Fibroblast of lung (primary cell): Measurements from ENCODE around the gene TMEM143. TPM values are rescaled to one million over a fixed set of nuclear protein-coding genes. Genes with fewer than 3 reads are reported as not detected.
A peak's percentile ranks its signal among the peaks of the same experiment; 100 is the strongest.
"Not testable (repeated sequence)": the region's sequence is repeated elsewhere in the genome, so short reads cannot be mapped to it uniquely, and the experiment has no call there.

ENCODE experiments used
- DNase-seq, 2 donors: peaks; one replicate each; pipeline versions ENCODE4 v3.0.0 to v3.0.0-alpha.2; 2010; ENCODE audit warnings: low read depth in 2 of 2
- H2AFZ ChIP-seq: 2 replicates; pipeline ENCODE4 v1.5.1; 2012; ENCODE audit warnings: low read length, control low read depth, inconsistent platforms
- H3K27ac ChIP-seq: 2 replicates; pipeline ENCODE4 v1.5.1; 2011; ENCODE audit warnings: low read length, control low read depth; ENCODE audit not compliant: insufficient read depth
- H3K27me3 ChIP-seq: 2 replicates; pipeline ENCODE4 v1.5.1; 2011; ENCODE audit warnings: mild to moderate bottlenecking, low read length; ENCODE audit not compliant: control insufficient read depth, insufficient read depth
- H3K36me3 ChIP-seq: 2 replicates; pipeline ENCODE4 v1.5.1; 2011; ENCODE audit warnings: low read length; ENCODE audit not compliant: control insufficient read depth, insufficient read depth
- H3K4me1 ChIP-seq: 2 replicates; pipeline ENCODE4 v1.5.1; 2011; ENCODE audit warnings: low read length; ENCODE audit not compliant: control insufficient read depth, insufficient read depth; ENCODE audit errors: extremely low read depth
- H3K4me2 ChIP-seq: 2 replicates; pipeline ENCODE4 v1.5.1; 2011; ENCODE audit warnings: low read length, control low read depth; ENCODE audit not compliant: insufficient read depth; ENCODE audit errors: extremely low read depth
- H3K4me3 ChIP-seq, 4 experiments: fragments of 200-600 bp in 1 of 4; sonication (generic) in 1 of 4; replicated peaks in 1 of 4; 2 replicates each; pipeline ENCODE4 v1.5.1; 2011 to 2016; ENCODE audit warnings: low read length in 4 of 4, low read depth in 3 of 4, mild to moderate bottlenecking in 3 of 4, control low read depth in 2 of 4, inconsistent platforms in 1 of 4, mixed read lengths in 1 of 4; ENCODE audit not compliant: insufficient read depth in 1 of 4; ENCODE audit errors: control extremely low read depth in 1 of 4
- H3K79me2 ChIP-seq: 2 replicates; pipeline ENCODE4 v1.5.1; 2012; ENCODE audit warnings: mild to moderate bottlenecking, low read length, inconsistent platforms; ENCODE audit not compliant: control insufficient read depth, insufficient read depth
- H3K9ac ChIP-seq: 2 replicates; pipeline ENCODE4 v1.5.1; 2011; ENCODE audit warnings: mild to moderate bottlenecking, low read length, control low read depth; ENCODE audit not compliant: insufficient read depth
- H3K9me3 ChIP-seq: 2 replicates; pipeline ENCODE4 v1.5.1; 2012; ENCODE audit warnings: low read depth, low read length; ENCODE audit not compliant: control insufficient read depth, insufficient read depth
- H4K20me1 ChIP-seq: 2 replicates; pipeline ENCODE4 v1.5.1; 2011; ENCODE audit warnings: low read length; ENCODE audit not compliant: control insufficient read depth, insufficient read depth; ENCODE audit errors: extremely low read depth
- CTCF ChIP-seq, 2 donors: IDR thresholded peaks in 1 of 2; conservative IDR thresholded peaks in 1 of 2; 1 replicate in 1 of 2; 2 replicates in 1 of 2; pipeline ENCODE4 v1.5.1; 2011 to 2012; ENCODE audit warnings: low read length in 2 of 2, control low read depth in 1 of 2, inconsistent platforms in 1 of 2, low read depth in 1 of 2, mild to moderate bottlenecking in 1 of 2
- EZH2 ChIP-seq: IDR thresholded peaks from 2 replicates; pipeline ENCODE4 v1.5.1; 2012; ENCODE audit warnings: low read length, control low read depth, mild to moderate bottlenecking; ENCODE audit errors: missing control alignments
- polyA plus RNA-seq, 2 donors: library from polyadenylated mRNA; depleted of rRNA in 1 of 2; stranded (reverse) in 1 of 2; unstranded in 1 of 2; fragments of >200 nt; gene quantifications; 2 replicates each; pipeline ENCODE4 v1.2.1, GENCODE V29; 2011 to 2012; ENCODE audit warnings: missing spikeins in 1 of 2
- total RNA-seq: library from RNA; depleted of rRNA; stranded (reverse); fragments of >200 nt; gene quantifications from 2 replicates; pipeline ENCODE4 v1.2.1, GENCODE V29; 2014

TMEM143 gene
- total and polyA plus RNA-seq, 2 donors (not counting 1 experiment from before 2014, with no cell fraction given) = 4.0 to 8.3 TPM

GRCh38 chr19:48392860-48393558, 29.3 kb upstream of the TMEM143 start:
- DNase-seq = no peak
- no peaks in the 10 kb centered on the region for H3K9me3 ChIP-seq
- peaks cover 21% of the 10 kb centered on the region for H3K79me2 ChIP-seq
- no peak overlapping the region for H3K9ac ChIP-seq
- TF ChIP-seq CTCF (conservative IDR thresholded peaks at IDR 0.05 in 1 of 2, IDR thresholded peaks at IDR 0.05 in 1 of 2; ENCODE audit: low read depth in 1 of 2, low read length in 2 of 2) = no peak
- TF ChIP-seq EZH2 = no peak
- no peak overlapping the region for H2AFZ ChIP-seq
- H4K20me1 ChIP-seq = no peaks in the 10 kb centered on the region
- H3K4me3 ChIP-seq = no peak overlapping the region
- no peak overlapping the region for H3K27ac ChIP-seq
- no peak overlapping the region for H3K4me2 ChIP-seq
- no peaks in the 10 kb centered on the region for H3K4me1 ChIP-seq
- H3K27me3 ChIP-seq = peaks cover 32% of the 10 kb centered on the region
- H3K36me3 ChIP-seq = peaks cover 3% of the 10 kb centered on the region

GRCh38 chr19:48392006-48392344, 28.2 kb upstream of the TMEM143 start:
- H4K20me1 ChIP-seq, H3K27ac ChIP-seq, H3K9ac ChIP-seq, H3K9me3 ChIP-seq, H3K4me2 ChIP-seq, H2AFZ ChIP-seq, DNase-seq, H3K36me3 ChIP-seq, H3K4me1 ChIP-seq, H3K4me3 ChIP-seq: not testable (repeated sequence)
- peaks cover 22% of the 10 kb centered on the region for H3K79me2 ChIP-seq
- H3K27me3 ChIP-seq = peaks cover 23% of the 10 kb centered on the region

GRCh38 chr19:48391100-48392005, 27.6 kb upstream of the TMEM143 start, which contains the start of gene KDELR1:
TSS of gene KDELR1 (minus strand) at chr19:48391551. CDS start at chr19:48391358, 193 bp downstream.
- Histone ChIP-seq H3K4me1 (no peaks in the 10 kb centered on the region), H3K27ac (peak within 1 kb of the TSS; percentile 97), H3K79me2 (peaks cover 22% of the 10 kb centered on the region), H3K36me3 (peaks cover 9% of the 10 kb centered on the region), H3K9me3 (no peaks in the 10 kb centered on the region), H3K9ac (peak within 1 kb of the TSS; percentile 98), H2AFZ (peak within 1 kb of the TSS; percentile 85), H3K4me3 (peak within 1 kb of the TSS; percentile 91 to 96 (median 95)), H3K27me3 (peaks cover 19% of the 10 kb centered on the region), H3K4me2 (peak within 1 kb of the TSS; percentile 76), H4K20me1 (no peaks in the 10 kb centered on the region)
- DNase-seq = peak; percentile 56 to 73
- TF ChIP-seq CTCF (conservative IDR thresholded peaks at IDR 0.05 in 1 of 2, IDR thresholded peaks at IDR 0.05 in 1 of 2; ENCODE audit: low read depth in 1 of 2, low read length in 2 of 2) = peak; percentile 83 to 90
- TF ChIP-seq EZH2 = no peak
